NOMO-1 (cell line): Measurements from ENCODE around the gene ACAP1.

ENCODE experiments used
- DNase-seq, 2 experiments: peaks; one replicate each; lab custom pipeline; 2025; ENCODE audit not compliant: unreplicated experiment in 2 of 2; lab: John Stamatoyannopoulos, UW

Gene ACAP1

DNA sequence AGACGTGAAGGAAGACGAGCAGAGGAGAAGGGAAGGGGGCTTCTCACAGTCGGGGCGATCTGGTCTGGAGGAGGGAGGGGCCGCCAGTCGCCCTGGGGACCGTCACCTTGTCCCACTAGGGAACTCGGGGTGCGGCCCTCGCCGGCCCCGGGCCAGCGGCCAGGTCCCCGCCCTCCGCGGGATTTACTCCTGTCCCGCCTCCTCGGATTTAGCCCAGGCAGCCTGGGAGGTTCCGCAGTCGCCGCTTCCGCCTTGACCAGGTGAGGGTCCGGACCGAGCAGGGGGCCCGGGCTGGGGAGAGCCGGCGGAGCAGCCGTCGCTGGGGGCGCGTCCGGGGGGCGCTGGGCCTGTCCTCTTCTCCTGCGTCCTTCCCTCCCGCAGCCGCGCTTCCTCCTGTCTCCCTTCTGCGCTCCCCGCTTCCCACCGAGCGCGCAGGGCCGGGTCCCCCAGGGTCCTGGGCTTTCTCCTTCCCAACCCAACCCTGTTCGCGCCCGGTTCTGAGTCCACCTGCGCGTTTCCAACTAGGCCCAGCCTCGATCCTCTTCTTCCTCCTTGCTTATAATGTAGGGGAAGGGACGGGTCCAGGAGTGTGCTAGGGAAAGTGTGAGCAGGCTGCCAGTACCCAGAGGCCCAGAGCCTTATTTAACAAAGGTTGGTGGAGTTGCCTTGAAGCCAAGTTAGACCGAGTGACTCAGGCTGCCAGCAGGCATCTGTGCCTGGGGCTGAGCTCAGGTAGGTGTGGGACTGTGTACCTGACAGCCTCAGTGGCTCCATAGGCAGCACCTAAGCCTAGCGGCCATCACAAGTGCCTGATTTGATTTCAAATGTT is 44.7 kb downstream of the ACAP1 start, which contains the start of gene TNK1:
Gene TNK1, plus strand, starts transcription at position 235 of the 829 bp plus-strand sequence. CDS start 1,838 bp downstream, outside the sequence.
- no peak for DNase-seq

DNA sequence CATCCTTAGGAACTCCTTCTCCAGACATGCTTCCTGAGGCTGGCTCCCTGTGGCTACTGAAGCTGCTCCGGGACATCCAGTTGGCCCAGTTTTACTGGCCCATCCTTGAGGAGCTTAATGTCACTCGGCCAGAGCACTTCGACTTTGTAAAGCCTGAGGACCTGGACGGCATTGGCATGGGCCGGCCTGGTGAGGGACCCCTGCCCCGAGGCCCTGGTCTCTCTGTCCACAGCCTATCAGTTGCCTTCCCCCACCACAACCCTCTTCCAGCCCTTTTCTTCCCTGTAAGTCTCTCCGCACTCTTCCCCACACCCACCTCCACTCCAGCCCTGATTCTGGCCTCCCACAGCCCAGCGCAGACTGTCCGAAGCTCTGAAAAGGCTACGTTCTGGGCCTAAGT is 46.6 kb downstream of the ACAP1 start:
- no peak for DNase-seq

DNA sequence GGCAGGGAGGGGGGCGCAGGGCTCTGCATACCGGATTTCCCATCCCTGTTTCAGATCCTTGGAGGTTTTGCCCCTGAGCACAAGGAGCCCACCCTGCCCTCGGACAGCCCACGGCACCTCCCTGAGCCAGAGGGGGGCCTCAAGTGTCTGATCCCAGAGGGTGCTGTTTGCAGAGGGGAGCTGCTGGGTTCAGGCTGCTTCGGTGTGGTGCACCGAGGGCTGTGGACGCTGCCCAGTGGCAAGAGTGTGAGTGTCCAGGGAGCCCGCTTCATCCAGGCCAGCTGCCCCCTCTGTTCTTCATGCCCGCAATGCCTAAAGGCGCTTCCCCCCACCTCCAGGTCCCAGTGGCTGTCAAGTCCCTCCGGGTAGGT is 47.0 kb downstream of the ACAP1 start:
- DNase-seq, result no peak

DNA sequence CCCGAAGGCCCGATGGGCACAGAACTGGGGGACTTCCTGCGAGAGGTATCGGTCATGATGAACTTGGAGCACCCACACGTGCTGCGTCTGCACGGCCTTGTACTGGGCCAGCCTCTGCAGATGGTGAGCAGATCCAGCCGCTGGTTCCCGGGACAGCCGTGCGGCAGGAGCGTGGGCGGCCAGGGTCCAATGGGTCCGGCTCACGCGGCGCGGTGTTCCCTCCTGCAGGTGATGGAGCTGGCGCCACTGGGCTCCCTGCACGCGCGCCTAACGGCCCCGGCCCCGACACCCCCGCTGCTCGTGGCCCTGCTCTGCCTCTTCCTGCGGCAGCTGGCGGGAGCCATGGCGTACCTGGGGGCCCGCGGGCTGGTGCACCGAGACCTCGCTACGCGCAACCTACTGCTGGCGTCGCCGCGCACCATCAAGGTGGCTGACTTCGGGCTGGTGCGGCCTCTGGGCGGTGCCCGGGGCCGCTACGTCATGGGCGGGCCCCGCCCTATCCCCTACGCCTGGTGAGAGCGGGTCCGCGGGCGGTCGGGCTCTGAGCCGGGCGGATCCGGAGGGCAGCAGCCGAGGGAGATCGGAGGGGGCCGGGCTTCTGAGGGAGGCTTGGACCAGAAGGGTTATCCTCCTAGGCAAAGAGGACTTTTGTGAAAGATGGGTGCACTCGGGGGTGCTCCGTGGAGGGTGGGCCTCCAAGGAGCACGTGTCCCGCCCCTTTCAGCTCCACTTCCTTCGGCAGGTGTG is 47.6 kb downstream of the ACAP1 start:
- DNase-seq, result peak; percentile 20 to 25

DNA sequence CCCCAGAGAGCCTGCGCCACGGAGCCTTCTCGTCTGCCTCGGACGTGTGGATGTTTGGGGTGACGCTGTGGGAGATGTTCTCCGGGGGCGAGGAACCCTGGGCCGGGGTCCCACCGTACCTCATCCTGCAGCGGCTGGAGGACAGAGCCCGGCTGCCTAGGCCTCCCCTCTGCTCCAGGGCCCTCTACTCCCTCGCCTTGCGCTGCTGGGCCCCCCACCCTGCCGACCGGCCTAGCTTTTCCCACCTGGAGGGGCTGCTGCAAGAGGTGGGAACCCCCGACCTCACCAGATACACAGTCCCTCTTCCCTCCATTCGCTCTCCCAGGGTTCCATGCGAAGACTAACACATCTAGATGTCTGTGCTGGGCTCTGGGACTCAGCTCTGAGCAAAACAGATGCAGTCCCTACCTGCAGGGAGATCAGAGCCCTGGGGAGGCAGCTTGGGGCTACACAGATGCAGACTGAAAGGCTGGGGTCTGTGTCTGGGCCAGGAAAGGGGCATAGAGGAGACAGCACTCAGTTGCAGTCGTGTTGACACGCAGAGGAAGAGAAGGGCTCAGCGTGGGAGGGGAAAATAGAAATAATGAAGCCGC is 48.3 kb downstream of the ACAP1 start:
- DNase-seq, result no peak

DNA sequence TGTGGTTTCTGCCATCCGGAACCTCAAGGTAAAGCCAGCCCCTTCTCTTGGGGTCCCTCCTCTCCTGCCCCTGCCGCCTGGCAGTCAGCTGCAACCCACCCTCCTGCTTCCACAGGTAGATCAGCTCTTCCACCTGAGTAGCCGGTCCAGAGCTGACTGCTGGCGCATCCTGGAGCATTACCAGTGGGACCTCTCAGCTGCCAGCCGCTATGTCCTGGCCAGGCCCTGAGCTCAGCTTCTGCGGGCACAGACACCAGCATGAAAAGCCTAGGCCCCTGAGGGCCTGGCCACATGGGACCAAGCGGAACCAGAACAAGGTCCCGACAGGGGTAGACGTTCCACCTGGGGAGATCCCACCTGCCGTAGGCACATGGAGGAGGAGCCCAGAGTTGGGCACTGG is 52.5 kb downstream of the ACAP1 start:
- DNase-seq, result no peak

DNA sequence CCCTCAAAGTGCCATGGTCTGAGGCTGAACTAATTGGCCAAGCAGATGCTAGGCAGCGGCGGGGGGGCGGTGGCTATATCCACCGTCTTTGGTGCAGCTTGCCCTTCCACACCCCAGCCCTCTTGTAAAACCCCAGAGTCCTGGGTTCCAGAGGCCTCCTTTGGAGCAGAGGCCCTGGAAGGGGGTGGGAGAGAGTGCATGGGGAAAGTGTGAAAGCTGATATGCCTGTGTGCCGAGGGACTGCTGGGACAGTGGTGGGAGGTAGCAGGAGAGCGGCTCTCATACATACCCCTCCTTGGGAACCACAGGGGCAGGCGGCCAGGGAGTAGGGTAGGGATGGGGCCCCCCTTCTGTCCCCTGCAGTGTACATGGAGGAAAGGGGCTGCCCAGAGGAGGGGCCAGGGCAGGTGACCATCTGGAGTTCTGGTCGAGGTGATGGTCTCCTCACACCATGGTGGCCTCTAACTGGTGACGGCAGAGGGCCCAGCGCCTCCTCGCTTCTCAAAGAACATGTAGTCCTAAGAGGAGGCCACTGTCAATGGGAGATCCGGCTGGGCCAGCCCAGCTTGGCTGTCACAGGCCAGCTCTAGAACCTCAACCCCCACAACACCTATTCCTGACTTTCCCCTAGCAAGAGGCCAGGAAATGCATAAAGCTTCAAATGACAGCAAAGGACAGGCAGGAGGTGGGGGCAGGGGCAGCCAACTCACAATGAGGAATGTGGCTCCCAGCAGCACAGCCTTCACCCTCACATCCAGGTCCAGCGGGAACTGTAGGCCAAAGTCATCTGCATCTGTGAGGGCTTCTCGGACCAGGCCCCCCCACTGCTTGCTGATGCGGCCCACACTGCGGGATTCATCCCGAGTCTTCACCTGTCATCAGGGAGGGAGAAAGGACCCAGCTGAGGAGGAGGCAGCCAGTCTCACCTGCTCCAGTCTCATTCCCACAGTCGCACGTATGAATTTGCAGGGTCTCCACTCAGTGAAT is 53.9 kb downstream of the ACAP1 start:
- no peak for DNase-seq

DNA sequence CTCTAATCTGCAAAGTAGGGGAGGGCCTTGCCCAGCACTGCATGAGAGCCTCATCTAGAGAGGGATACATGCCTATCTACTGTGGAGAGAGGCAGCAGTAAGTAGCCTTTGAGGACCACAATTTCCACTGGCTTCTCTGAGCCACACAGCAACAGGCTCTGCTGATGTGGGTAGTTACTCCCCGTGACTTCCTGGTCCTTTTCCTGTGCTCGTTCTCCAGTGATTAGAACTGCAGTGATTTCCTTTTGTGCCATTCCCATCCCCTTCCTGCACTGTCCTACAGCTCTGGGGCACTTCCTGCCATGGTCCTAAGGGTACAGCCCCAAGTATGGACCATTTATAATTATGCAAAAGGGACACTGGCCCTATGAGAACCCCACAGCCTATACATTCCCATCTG is 55.0 kb downstream of the ACAP1 start:
- DNase-seq, result no peak

DNA sequence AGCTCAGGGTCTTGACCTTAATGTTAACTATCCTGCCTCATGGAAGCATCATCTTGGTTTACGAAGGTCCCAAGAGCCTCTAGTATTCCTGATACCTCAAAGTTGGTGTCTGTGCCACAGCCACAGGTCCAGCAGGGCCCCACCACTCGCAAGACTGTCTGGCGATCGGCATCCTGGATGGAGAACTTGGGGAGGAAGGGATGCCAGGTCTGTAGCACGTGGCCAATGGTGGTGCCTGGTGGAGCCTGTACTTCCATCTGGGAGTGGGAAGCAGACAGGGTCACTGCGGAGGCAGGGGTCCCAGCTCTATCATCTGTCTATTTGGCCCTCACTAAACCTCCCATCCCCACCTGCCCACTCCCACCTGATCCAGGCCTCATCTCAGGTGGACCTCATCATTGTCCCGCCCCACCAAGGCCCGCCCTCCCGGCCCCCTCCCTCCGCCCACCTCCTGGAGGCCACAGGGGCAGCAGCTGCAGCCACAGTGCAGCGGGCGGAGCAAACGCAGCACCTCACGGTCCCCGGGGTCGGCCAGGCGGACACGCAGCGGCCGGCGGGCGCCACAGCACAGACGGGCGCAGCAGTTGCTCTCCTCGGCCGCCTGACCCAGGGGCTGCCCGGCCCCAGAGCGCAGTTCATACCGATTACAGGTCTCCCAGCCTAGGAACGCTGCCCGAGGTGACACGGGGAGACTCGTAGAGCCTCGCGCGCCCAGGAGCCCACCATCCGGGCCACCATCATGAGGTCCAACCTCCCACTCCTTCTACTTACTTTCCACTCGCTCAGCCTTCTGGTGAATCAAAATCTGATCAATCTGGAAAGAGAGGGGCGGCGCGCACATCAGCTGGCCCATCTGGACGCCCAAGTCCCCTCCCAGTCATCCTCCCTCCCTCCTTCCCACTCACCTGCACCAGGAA is 56.6 kb downstream of the ACAP1 start:
- no peak for DNase-seq

DNA sequence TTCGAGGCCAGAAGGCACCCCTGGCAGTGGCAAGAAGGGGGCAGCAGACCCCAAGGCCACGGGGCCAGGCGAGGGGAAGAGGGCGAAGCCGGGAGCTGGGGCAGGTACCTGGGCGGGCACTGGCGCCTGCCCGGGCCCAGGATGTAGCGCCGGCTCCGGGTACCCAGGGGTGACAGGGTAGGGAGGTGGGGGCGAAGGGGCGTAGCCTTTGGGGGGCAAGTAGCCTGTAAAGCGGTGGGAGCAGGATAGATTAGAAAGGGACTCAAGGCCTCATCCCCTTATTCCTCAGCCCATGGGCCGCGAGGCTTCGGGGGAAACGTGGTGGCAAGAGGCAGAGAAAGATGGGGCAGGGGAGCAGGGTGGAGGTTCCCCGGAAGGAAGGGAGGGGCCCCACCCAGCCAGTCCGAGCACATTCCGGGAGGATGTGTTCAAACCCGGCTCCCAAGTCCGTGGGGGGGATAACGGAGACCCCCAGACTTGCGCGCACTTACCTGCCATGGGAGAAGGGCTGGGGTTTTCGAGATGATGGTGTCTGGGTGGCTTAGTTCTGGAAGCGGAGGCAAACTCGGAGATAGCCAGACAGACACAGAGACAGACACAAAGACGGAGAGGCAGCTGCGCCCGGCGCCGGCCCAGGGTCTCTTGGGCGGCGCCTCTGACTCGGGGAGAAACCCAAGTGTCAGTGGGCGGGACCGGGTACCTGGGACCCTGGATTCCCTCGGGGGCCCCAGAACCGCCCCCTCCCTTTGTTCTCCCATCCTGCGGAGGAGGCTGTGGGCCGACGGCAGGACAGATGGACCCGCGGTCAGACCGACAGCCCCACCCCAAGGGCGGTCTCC is 57.5 kb downstream of the ACAP1 start:
- DNase-seq, result peak in 1 of 2 experiments; percentile 13

DNA sequence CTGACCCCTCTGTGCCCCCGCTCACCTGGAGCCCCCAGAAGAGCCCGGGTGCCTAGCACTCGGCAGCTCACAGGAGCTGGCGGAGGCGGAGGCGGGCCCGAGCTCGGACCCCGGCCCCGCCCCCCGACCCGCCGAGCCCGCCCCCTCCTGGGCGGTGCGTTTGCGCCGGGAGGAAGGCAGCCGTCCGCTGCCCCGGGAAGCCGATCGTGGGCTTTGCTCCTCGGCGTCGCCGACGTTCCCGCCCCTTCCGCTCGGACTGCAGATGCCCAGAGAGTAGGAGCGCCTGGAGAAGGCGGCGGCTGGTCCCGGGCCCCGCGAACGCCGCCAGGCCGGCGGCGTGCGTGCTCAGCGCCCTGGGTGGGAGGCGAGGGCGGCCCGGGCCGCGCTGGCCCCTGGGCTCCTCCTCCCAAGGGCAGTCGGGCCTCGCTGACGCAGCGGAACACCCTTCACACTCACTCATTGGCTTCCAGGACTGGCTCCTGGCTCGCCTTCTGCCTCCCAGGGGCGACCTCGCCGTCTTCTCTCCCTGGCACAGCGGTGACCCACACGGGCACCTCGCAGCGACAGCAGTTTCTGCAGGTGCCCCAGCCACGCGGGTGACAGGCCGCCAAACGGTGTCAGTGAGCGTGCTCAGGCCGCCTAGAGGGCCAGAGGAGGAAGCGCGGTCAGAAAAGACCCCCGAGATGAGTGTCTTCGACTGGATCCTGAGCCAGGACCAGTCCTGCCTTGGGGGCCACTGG is 58.3 kb downstream of the ACAP1 start, which contains the start of gene PLSCR3:
Gene PLSCR3, minus strand, starts transcription at position 74 of the 740 bp plus-strand sequence. CDS start 415 bp downstream, outside the sequence.
- DNase-seq, result peak; percentile 68 to 90

DNA sequence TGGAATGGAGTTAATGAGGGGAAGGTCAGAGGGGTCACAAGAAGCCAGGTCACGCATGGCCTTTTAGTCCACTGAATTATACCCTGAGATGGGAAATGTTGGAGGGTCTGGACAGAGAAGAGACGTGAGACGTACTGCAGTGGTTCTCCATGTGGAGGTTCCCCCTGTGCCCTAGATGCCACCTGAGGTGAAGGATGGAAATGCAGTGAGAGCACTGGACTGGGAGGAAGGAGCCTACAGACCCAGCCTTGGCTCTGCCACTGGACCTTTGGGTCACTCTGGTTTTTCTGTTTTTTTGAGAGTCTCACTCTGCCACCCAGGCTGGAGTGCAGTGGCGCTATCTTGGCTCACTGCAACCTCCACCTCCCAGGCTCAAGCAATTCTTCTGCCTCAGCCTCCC is 59.8 kb downstream of the ACAP1 start:
- no peak for DNase-seq

DNA sequence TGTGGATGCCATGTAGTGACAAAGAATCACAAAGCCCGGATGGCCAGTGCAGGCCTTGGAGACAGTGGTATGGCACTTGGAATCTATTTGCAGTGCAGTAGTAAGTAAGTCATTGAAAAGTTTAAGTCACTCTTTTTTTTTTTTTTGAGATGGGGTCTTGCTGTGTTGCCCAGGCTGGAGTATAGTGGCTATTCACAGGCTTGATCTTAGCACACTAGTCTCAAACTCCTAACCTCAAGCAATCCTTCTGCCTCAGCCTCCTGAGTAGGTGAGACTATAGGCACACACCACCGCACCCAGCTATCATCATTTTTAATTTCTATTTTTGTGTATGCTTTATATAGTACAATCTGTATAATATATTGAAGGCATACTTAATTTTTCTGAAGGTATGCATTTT is 62.3 kb downstream of the ACAP1 start:
- no peak for DNase-seq
